Neutrophil (primary cell): ENCODE results near the gene GPC6.

Experiments
- H3K27ac ChIP-seq: fragments of 200-600 bp; sonication (generic); 2 replicates; pipeline ENCODE4 v1.5.1; 2016; ENCODE audit warnings: mild to moderate bottlenecking, moderate library complexity
- H3K27me3 ChIP-seq: fragments of 200-600 bp; sonication (generic); 2 replicates; pipeline ENCODE4 v1.6.0; 2016; ENCODE audit warnings: mild to moderate bottlenecking
- H3K36me3 ChIP-seq: fragments of 200-600 bp; sonication (generic); 2 replicates; pipeline ENCODE4 v1.5.1; 2017
- H3K4me1 ChIP-seq, 2 experiments: fragments of 200-600 bp in 1 of 2; sonication (generic) in 1 of 2; 1 replicate in 1 of 2; 2 replicates in 1 of 2; pipeline versions ENCODE4 v1.5.1 to v1.6.1; 2013 to 2016; ENCODE audit warnings: low read depth in 1 of 2, low read length in 1 of 2, mild to moderate bottlenecking in 1 of 2, moderate library complexity in 1 of 2; ENCODE audit not compliant: control insufficient read depth in 1 of 2, insufficient read depth in 1 of 2
- H3K4me3 ChIP-seq, 2 experiments: fragments of 200-600 bp in 1 of 2; sonication (generic) in 1 of 2; 1 replicate in 1 of 2; 2 replicates in 1 of 2; pipeline ENCODE4 v1.5.1; 2013 to 2016; ENCODE audit warnings: low read depth in 1 of 2, low read length in 1 of 2, mild to moderate bottlenecking in 1 of 2, moderate library complexity in 1 of 2
- H3K9me3 ChIP-seq: fragments of 200-600 bp; sonication (generic); 2 replicates; pipeline ENCODE4 v1.5.1; 2016
- CTCF ChIP-seq: fragments of 200-600 bp; sonication (generic); IDR thresholded peaks from 2 replicates; pipeline ENCODE4 v1.5.1; 2016; ENCODE audit warnings: antibody characterized with exemption

The GPC6 gene

GRCh38 chr13:93649496-93649895, 422.9 kb downstream of the GPC6 start:
- H3K36me3 ChIP-seq = no peaks in the 10 kb centered on the region
- no peak for TF ChIP-seq CTCF
- H3K27me3 ChIP-seq = no peaks in the 10 kb centered on the region
- no peaks in the 10 kb centered on the region for H3K9me3 ChIP-seq
- H3K4me3 ChIP-seq = no peak overlapping the region
- H3K27ac ChIP-seq = no peak overlapping the region
- H3K4me1 ChIP-seq = no peaks in the 10 kb centered on the region

- Histone ChIP-seq H3K27ac (no peak overlapping the region), H3K4me1 (no peaks in the 10 kb centered on the region), H3K27me3 (no peaks in the 10 kb centered on the region), H3K4me3 (no peak overlapping the region), H3K36me3 (no peaks in the 10 kb centered on the region), H3K9me3 (peaks cover 3% of the 10 kb centered on the region)
- no peak for TF ChIP-seq CTCF
Observed at GRCh38 chr13:93653776-93654175, 427.2 kb downstream of the GPC6 start.

- TF ChIP-seq CTCF = no peak
- Histone ChIP-seq H3K36me3 (no peaks in the 10 kb centered on the region), H3K27me3 (no peaks in the 10 kb centered on the region), H3K4me1 (no peaks in the 10 kb centered on the region), H3K27ac (no peak overlapping the region), H3K9me3 (peaks cover 3% of the 10 kb centered on the region), H3K4me3 (no peak overlapping the region)
Observed at GRCh38 chr13:93655154-93655553, 428.5 kb downstream of the GPC6 start.

GRCh38 chr13:93660391-93661063, 433.9 kb downstream of the GPC6 start:
- Histone ChIP-seq H3K4me1 (no peaks in the 10 kb centered on the region), H3K27me3 (no peaks in the 10 kb centered on the region), H3K9me3 (peaks cover 3% of the 10 kb centered on the region), H3K36me3 (no peaks in the 10 kb centered on the region), H3K27ac (no peak overlapping the region), H3K4me3 (no peak overlapping the region)
- TF ChIP-seq CTCF = no peak

GRCh38 chr13:93670866-93671265, 444.3 kb downstream of the GPC6 start:
- H3K4me3 ChIP-seq = no peak overlapping the region
- H3K4me1 ChIP-seq = no peaks in the 10 kb centered on the region
- H3K27me3 ChIP-seq = no peaks in the 10 kb centered on the region
- no peaks in the 10 kb centered on the region for H3K36me3 ChIP-seq
- H3K27ac ChIP-seq = no peak overlapping the region
- no peak for TF ChIP-seq CTCF
- no peaks in the 10 kb centered on the region for H3K9me3 ChIP-seq

- Histone ChIP-seq H3K27ac (no peak overlapping the region), H3K9me3 (no peaks in the 10 kb centered on the region), H3K27me3 (no peaks in the 10 kb centered on the region), H3K36me3 (no peaks in the 10 kb centered on the region), H3K4me3 (no peak overlapping the region), H3K4me1 (no peaks in the 10 kb centered on the region)
- no peak for TF ChIP-seq CTCF
Observed at GRCh38 chr13:93672996-93673395, 446.4 kb downstream of the GPC6 start.
